GM23338 (cell line): ENCODE measurements around the gene FCHO2. TPM values are rescaled to one million over a fixed set of nuclear protein-coding genes. Genes with fewer than 3 reads are reported as not detected.

Experiments
- ATAC-seq: fragments of 200-7000 bp; cut with Tn5 transposase; 3 replicates; pipeline ENCODE4 v1.9.1; 2020
- DNase-seq: peaks from one replicate; pipeline ENCODE4 v3.0.0-alpha.2; 2015; ENCODE audit warnings: low spot score
- H2AFZ ChIP-seq: fragments of 200-600 bp; sonication (generic); 2 replicates; pipeline ENCODE4 v1.8.0; 2016; ENCODE audit warnings: antibody characterized with exemption, mild to moderate bottlenecking, moderate library complexity
- H3F3A ChIP-seq: fragments of 200-600 bp; sonication (generic); replicated peaks from 2 replicates; pipeline ENCODE4 v1.8.0; 2017; ENCODE audit warnings: antibody characterized with exemption, mixed run types, low read depth
- H3K27ac ChIP-seq: fragments of 200-600 bp; sonication (generic); 2 replicates; pipeline ENCODE4 v1.6.1; 2016; ENCODE audit warnings: low read depth
- H3K27me3 ChIP-seq: fragments of 200-600 bp; sonication (generic); 2 replicates; pipeline ENCODE4 v1.8.0; 2016; ENCODE audit warnings: mild to moderate bottlenecking, mixed run types, moderate library complexity; ENCODE audit not compliant: insufficient read depth
- H3K36me3 ChIP-seq: fragments of 200-600 bp; sonication (generic); 2 replicates; pipeline ENCODE4 v1.8.0; 2016; ENCODE audit warnings: mild to moderate bottlenecking; ENCODE audit not compliant: insufficient read depth
- H3K4me1 ChIP-seq: fragments of 200-600 bp; sonication (generic); 2 replicates; pipeline ENCODE4 v1.8.0; 2016; ENCODE audit warnings: mild to moderate bottlenecking, moderate library complexity; ENCODE audit not compliant: insufficient read depth
- H3K4me2 ChIP-seq: fragments of 200-600 bp; sonication (generic); 2 replicates; pipeline ENCODE4 v1.7.1; 2017; ENCODE audit warnings: mixed run types
- H3K4me3 ChIP-seq: fragments of 200-600 bp; sonication (generic); 2 replicates; pipeline ENCODE4 v1.6.1; 2016; ENCODE audit warnings: mixed run types
- H3K79me2 ChIP-seq: fragments of 200-600 bp; sonication (generic); replicated peaks from 2 replicates; pipeline ENCODE4 v1.8.0; 2017; ENCODE audit warnings: mild to moderate bottlenecking; ENCODE audit not compliant: insufficient read depth
- H3K9me2 ChIP-seq: fragments of 200-600 bp; sonication (generic); 2 replicates; pipeline ENCODE4 v1.8.0; 2017; ENCODE audit not compliant: insufficient read depth
- H4K20me1 ChIP-seq: fragments of 200-600 bp; sonication (generic); replicated peaks from 2 replicates; pipeline ENCODE4 v1.8.0; 2017; ENCODE audit warnings: mild to moderate bottlenecking; ENCODE audit not compliant: insufficient read depth
- H3K27ac Mint-ChIP-seq: 2 replicates; pipeline ENCODE4 v1.8.0; 2020; ENCODE audit warnings: inconsistent platforms, mild to moderate bottlenecking, moderate library complexity, mixed read lengths
- H3K27me3 Mint-ChIP-seq: 3 replicates; pipeline ENCODE4 v1.8.0; 2022; ENCODE audit warnings: low read depth, mild to moderate bottlenecking, moderate library complexity, mixed read lengths, inconsistent platforms; ENCODE audit not compliant: insufficient read depth, poor library complexity
- H3K36me3 Mint-ChIP-seq: 3 replicates; pipeline ENCODE4 v1.8.0; 2021; ENCODE audit warnings: low read depth, mild to moderate bottlenecking, inconsistent platforms, moderate library complexity, mixed read lengths
- H3K4me1 Mint-ChIP-seq: 3 replicates; pipeline ENCODE4 v1.8.0; 2020; ENCODE audit warnings: mild to moderate bottlenecking, inconsistent platforms, mixed read lengths
- H3K4me3 Mint-ChIP-seq: 3 replicates; pipeline ENCODE4 v1.8.0; 2021; ENCODE audit warnings: moderate library complexity, mild to moderate bottlenecking, inconsistent platforms, mixed read lengths
- H3K9me3 Mint-ChIP-seq: 3 replicates; pipeline ENCODE4 v1.8.0; 2020; ENCODE audit warnings: moderate library complexity, mild to moderate bottlenecking, inconsistent platforms, mixed read lengths
- EZH2phosphoT487 ChIP-seq: fragments of 200-600 bp; sonication (generic); IDR thresholded peaks from one replicate; pipeline ENCODE4 v1.8.1; 2018; ENCODE audit warnings: antibody characterized with exemption; ENCODE audit not compliant: unreplicated experiment
- JUNB ChIP-seq: IDR thresholded peaks from one replicate; pipeline ENCODE4 v1.6.1; 2016; ENCODE audit warnings: antibody characterized with exemption; ENCODE audit not compliant: unreplicated experiment
- REST ChIP-seq: IDR thresholded peaks from one replicate; pipeline ENCODE4 v1.6.1; 2018; ENCODE audit warnings: antibody characterized with exemption; ENCODE audit not compliant: unreplicated experiment
- STAT1 ChIP-seq: IDR thresholded peaks from one replicate; pipeline ENCODE4 v1.6.1; 2016; ENCODE audit warnings: antibody characterized with exemption; ENCODE audit not compliant: unreplicated experiment
- ZNF114 ChIP-seq: fragments of 250-450 bp; sonication (Bioruptor Pico); IDR thresholded peaks from 2 replicates; pipeline ENCODE4 v1.5.0; 2020; ENCODE audit warnings: mild to moderate bottlenecking, moderate library complexity
- ZNF331 ChIP-seq: fragments of 250-450 bp; sonication (Bioruptor Pico); IDR thresholded peaks from 2 replicates; pipeline ENCODE4 v1.5.0; 2020; ENCODE audit warnings: low read depth, mild to moderate bottlenecking, moderate library complexity
- ZNF462 ChIP-seq: fragments of 250-450 bp; sonication (Bioruptor Pico); IDR thresholded peaks from 2 replicates; pipeline ENCODE4 v1.5.0; 2020; ENCODE audit warnings: mild to moderate bottlenecking, moderate library complexity
- polyA plus RNA-seq: library from polyadenylated mRNA; unstranded; fragments of >200 nt; fragmentation: Nextera tagmentation; extraction: Ambion mirVana; gene quantifications from 2 replicates; pipeline ENCODE4 v1.2.1, GENCODE V29; 2016
- total RNA-seq: library from RNA; depleted of rRNA; stranded (reverse); fragments of >200 nt; shearing (Covaris generic); gene quantifications from 2 replicates; pipeline ENCODE4 v1.2.3, GENCODE V29; 2014

Gene FCHO2
- total and polyA plus RNA-seq, 2 experiments from 2014 or later = 8.4 to 10.1 TPM

DNA sequence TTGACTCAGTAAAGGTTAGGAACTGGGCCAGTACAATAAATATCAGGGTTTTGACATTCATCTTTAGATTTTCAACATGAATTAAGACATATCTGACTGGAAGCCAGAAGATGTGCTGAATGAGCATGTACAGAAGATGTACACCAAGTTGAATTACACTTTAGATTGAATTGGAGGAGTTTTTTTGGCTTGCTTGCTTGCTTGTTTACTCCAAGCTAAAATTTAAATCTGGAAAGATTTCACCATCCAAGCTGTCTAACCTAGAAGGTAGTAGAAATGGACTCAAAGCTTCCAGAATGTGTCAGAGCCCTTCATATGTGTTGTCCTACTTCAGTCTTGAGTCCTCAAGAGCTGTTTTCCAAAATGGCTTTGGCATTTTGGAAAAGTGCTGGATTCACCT, 49.0 kb upstream of the FCHO2 start (continued):
- TF ChIP-seq REST = no peak

DNA sequence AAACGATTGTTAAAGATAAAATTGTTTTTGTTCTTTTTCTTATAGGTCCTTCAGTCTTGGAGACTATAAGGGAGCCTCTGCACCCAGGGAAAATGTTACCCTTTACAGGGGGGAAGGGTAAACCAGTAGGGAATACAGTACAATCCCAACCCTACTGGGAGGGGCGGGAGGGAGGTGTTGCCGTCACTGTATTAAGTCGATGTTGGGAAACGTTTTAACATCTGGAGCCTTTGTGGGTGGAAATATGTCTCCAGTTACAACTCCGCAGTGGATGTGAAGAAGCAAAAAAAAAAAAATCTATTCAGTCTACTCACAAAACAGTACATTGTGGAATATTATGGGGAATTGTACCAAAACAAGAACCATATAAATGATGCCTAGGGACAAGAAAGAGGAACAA, 47.2 kb upstream of the FCHO2 start:
- H3K4me1 ChIP-seq = no peaks in the 10 kb centered on the region
- H3K9me3 Mint-ChIP-seq = no peaks in the 10 kb centered on the region
- no peaks in the 10 kb centered on the region for H3K4me1 Mint-ChIP-seq
- H3K79me2 ChIP-seq = no peaks in the 10 kb centered on the region
- H3K36me3 Mint-ChIP-seq = peaks cover 48% of the 10 kb centered on the region
- no peak overlapping the region for H3K27ac Mint-ChIP-seq
- no peak overlapping the region for H3K4me2 ChIP-seq
- peaks cover 43% of the 10 kb centered on the region; the same call in 1 of the 2 replicates for H3K36me3 ChIP-seq
- ATAC-seq = no peak
- peaks cover 2% of the 10 kb centered on the region for H3K27me3 Mint-ChIP-seq
- H2AFZ ChIP-seq = no peak overlapping the region
- H4K20me1 ChIP-seq = no peaks in the 10 kb centered on the region
- no peak overlapping the region for H3K4me3 Mint-ChIP-seq
- no peak for DNase-seq
- H3K4me3 ChIP-seq = no peak overlapping the region
- no peaks in the 10 kb centered on the region for H3K9me2 ChIP-seq
- H3K27ac ChIP-seq = no peak overlapping the region
- H3K27me3 ChIP-seq = no peaks in the 10 kb centered on the region
- TF ChIP-seq ZNF114 (CRISPR knock-in tag) (no peak), STAT1 (no peak), EZH2phosphoT487 (no peak), ZNF331 (CRISPR knock-in tag) (no peak), JUNB (no peak)
- H3F3A ChIP-seq = no peaks in the 10 kb centered on the region

GRCh38 chr5:72917371-72917776, 38.5 kb upstream of the FCHO2 start:
- H3F3A ChIP-seq = no peaks in the 10 kb centered on the region
- H4K20me1 ChIP-seq = no peaks in the 10 kb centered on the region
- no peaks in the 10 kb centered on the region for H3K9me3 Mint-ChIP-seq
- H3K4me1 Mint-ChIP-seq = peaks cover 4% of the 10 kb centered on the region; the same call in 2 of the 3 replicates
- no peak overlapping the region for H3K4me2 ChIP-seq
- H3K4me3 Mint-ChIP-seq = no peak overlapping the region
- DNase-seq = no peak
- no peaks in the 10 kb centered on the region for H3K79me2 ChIP-seq
- H2AFZ ChIP-seq = no peak overlapping the region
- no peaks in the 10 kb centered on the region for H3K4me1 ChIP-seq
- H3K27me3 ChIP-seq = no peaks in the 10 kb centered on the region
- H3K27me3 Mint-ChIP-seq = no peaks in the 10 kb centered on the region
- no peak overlapping the region for H3K4me3 ChIP-seq
- H3K9me2 ChIP-seq = no peaks in the 10 kb centered on the region
- no peaks in the 10 kb centered on the region for H3K36me3 Mint-ChIP-seq
- no peak for ATAC-seq
- H3K27ac Mint-ChIP-seq = no peak overlapping the region
- no peak overlapping the region for H3K27ac ChIP-seq
- no peaks in the 10 kb centered on the region for H3K36me3 ChIP-seq
- no peak for TF ChIP-seq ZNF114 (CRISPR knock-in tag)
- no peak for TF ChIP-seq REST
- TF ChIP-seq ZNF462 (CRISPR knock-in tag) = no peak
